Heart right ventricle (tissue), 16 donors: ENCODE results near the gene ZNF785. TPM values are rescaled to one million over a fixed set of nuclear protein-coding genes. Genes with fewer than 3 reads are reported as not detected.

Source experiments
- ATAC-seq, 8 donors: fragments of 200-7000 bp; cut with Tn5 transposase; one replicate each; pipeline ENCODE4 v1.9.1; 2020; ENCODE audit warnings: mild to moderate bottlenecking in 8 of 8, moderate library complexity in 8 of 8, moderate number of reproducible peaks in 1 of 8
- DNase-seq, 2 donors: peaks; one replicate each; pipeline ENCODE4 v3.0.0-alpha.2; 2020
- H3K27ac ChIP-seq, 10 donors: fragments of 200-600 bp; sonication (generic) in 2 of 10; one replicate each; pipeline versions ENCODE4 v1.5.0 to v1.8.0; 2020 to 2022; ENCODE audit warnings: mild to moderate bottlenecking in 3 of 10
- H3K27me3 ChIP-seq, 7 donors: fragments of 200-600 bp; one replicate each; pipeline ENCODE4 v1.8.0; 2021 to 2022; ENCODE audit warnings: mild to moderate bottlenecking in 2 of 7
- H3K36me3 ChIP-seq, 9 donors: fragments of 200-600 bp; sonication (generic) in 1 of 9; one replicate each; pipeline versions ENCODE4 v1.5.0 to v1.8.0; 2020 to 2022; ENCODE audit warnings: mild to moderate bottlenecking in 2 of 9
- H3K4me1 ChIP-seq, 9 donors: fragments of 200-600 bp; sonication (generic) in 1 of 9; one replicate each; pipeline versions ENCODE4 v1.5.0 to v1.8.0; 2020 to 2022; ENCODE audit warnings: mild to moderate bottlenecking in 4 of 9
- H3K4me3 ChIP-seq, 10 donors: fragments of 200-600 bp; sonication (generic) in 2 of 10; one replicate each; pipeline versions ENCODE4 v1.5.0 to v1.8.0; 2020 to 2022; ENCODE audit warnings: mild to moderate bottlenecking in 7 of 10, moderate library complexity in 2 of 10
- H3K9me3 ChIP-seq, 11 donors: fragments of 200-600 bp in 10 of 11; sonication (generic) in 2 of 11; one replicate each; pipeline versions ENCODE4 v1.5.0 to v1.8.0; 2013 to 2022; ENCODE audit warnings: mild to moderate bottlenecking in 2 of 11, control low read depth in 1 of 11, moderate library complexity in 1 of 11
- CTCF ChIP-seq, 9 donors: fragments of 200-600 bp; sonication (generic) in 2 of 9; IDR thresholded peaks; one replicate each; pipeline versions ENCODE4 v1.5.0 to v1.8.0; 2021 to 2022; ENCODE audit warnings: antibody characterized with exemption in 9 of 9, mild to moderate bottlenecking in 5 of 9, moderate library complexity in 1 of 9
- WGBS, 2 donors: extraction: QIAGEN DNeasy Blood & Tissue Kit; methylation state at CpG; one replicate each; pipeline ENCODE4 v1.1.7; 2013; ENCODE audit warnings: inconsistent platforms in 1 of 2; 5-methylcytosine and 5-hydroxymethylcytosine counted together
- intact Hi-C, 10 donors: fragments of 100-400 bp; cut with DNase I; formaldehyde crosslinking; loops; one replicate each; pipeline versions ENCODE4 v1.11.1 to v1.14.2; 2022
- polyA plus RNA-seq, 2 donors: library from polyadenylated mRNA; stranded (reverse); fragments of 200-250 nt; gene quantifications; one replicate each; pipeline ENCODE4 v1.2.3, GENCODE V29; 2013
- total RNA-seq, 10 donors: library from RNA; stranded (reverse); fragmentation: NEBNext Ultra II Directional in 3 of 10; extraction: Animal tissue kit (Norgen Biotek cat#: 25700) in 3 of 10; gene quantifications; one replicate each; pipeline versions ENCODE4 v1.2.1 to v1.2.4, GENCODE V29; 2021 to 2023
- donor health status: Arrhythmogenic right ventricular cardiomyopathy.
- donor health status: ischemic (EF 13 %, LVEDD 7.1; RV severe dilation, severe dysfunction).
- donor health status: healthy with polysubstance abuse.
- donor health status: DM: no; HTN: yes; CAD: no.
- donor health status: DM: no; HTN: no; CAD: no.
- donor health status: ischemic (EF 25% LVEDD 6.9; RV normal size, moderate dysfunction).
- donor health status: ischemic (EF 25% LVEDD 5.7; RV mildly dilated, moderate dysfunction).
- donor health status: healthy.
- donor health status: DM: yes; HTN: yes; CAD: no.
- donor health status: Ischemic cardiomyopathy.
- donor health status: ischemic (EF 35%, LVEDD 5.7; RV mildly dilated, moderate dysfunction).
- donor health status: nonischemic (EF 11% LVEDD 7.7; RV severe dilation, severe dysfunction).
- donor health status: DM: yes; HTN: yes; CAD: no.
- donor health status: PGD.
- donor health status: ischemic (EF 29% LVEDD 5.4; RV normal size, mild dysfunction).
- donor health status: nonischemic (EF 23%, LVEDD 6.1; RV moderate dilation, normal function).

ZNF785 gene
- total and polyA plus RNA-seq, 12 donors = 2.8 to 8.4 (median 5.4) TPM

GRCh38 chr16:30562021-30562420 is 23.5 kb downstream of the ZNF785 start:
- H3K27me3 ChIP-seq = no peaks in the 10 kb centered on the region
- no peak for ATAC-seq
- 95% methylated on average over 14 of the region's 14 CpGs for WGBS, 2 donors

GRCh38 chr16:30561089-30561816 is 24.2 kb downstream of the ZNF785 start:
- no peak for TF ChIP-seq CTCF (IDR thresholded peaks at IDR 0.05)
- WGBS, 2 donors = 11 to 20% methylated on average over 46 of the region's 46 CpGs
- DNase-seq (peak; percentile 43 to 63), ATAC-seq (peak in 2 of 8 donors; percentile 1 to 12)
- intact Hi-C loops = loop anchor here in 2 of 10 donors (2.0 to 10.0 kb wide), 2 partner anchors 24 to 126 kb away; partner anchors contain the start of genes DCTPP1 (in 1 of the 2) and ZNF785 (in 1 of the 2)
- H3K36me3 ChIP-seq = peaks cover 0 to 5% (median 0%) of the 10 kb centered on the region in 9 donors
- H3K4me3 ChIP-seq = peak overlapping the region; percentile 7 to 68 (median 56)
- peak overlapping the region; percentile 48 to 92 (median 84) for H3K27ac ChIP-seq
- H3K4me1 ChIP-seq = peaks cover 0 to 43% (median 23%) of the 10 kb centered on the region in 9 donors
- no peaks in the 10 kb centered on the region for H3K27me3 ChIP-seq
- no peaks in the 10 kb centered on the region for H3K9me3 ChIP-seq

More at GRCh38 chr16:30562021-30562420, 23.5 kb downstream of the ZNF785 start:
- H3K27ac ChIP-seq = peak overlapping the region; percentile 48 to 92 (median 84)
- no peak for TF ChIP-seq CTCF (IDR thresholded peaks at IDR 0.05)
- H3K4me3 ChIP-seq = peak overlapping the region in 9 of 10 donors; percentile 41 to 68 (median 59)
- no peaks in the 10 kb centered on the region for H3K36me3 ChIP-seq
- DNase-seq = no peak
- peaks cover 0 to 36% (median 16%) of the 10 kb centered on the region in 9 donors for H3K4me1 ChIP-seq
- intact Hi-C loops = loop anchor here in 1 of 10 donors (10.0 kb wide), 1 partner anchor 127 kb away; the partner anchor contains the start of gene DCTPP1
- H3K9me3 ChIP-seq = no peaks in the 10 kb centered on the region

GRCh38 chr16:30559690-30560089 is 25.8 kb downstream of the ZNF785 start:
- no peak for ATAC-seq
- no peaks in the 10 kb centered on the region for H3K27me3 ChIP-seq
- H3K4me1 ChIP-seq = peaks cover 0 to 49% (median 32%) of the 10 kb centered on the region in 9 donors
- H3K36me3 ChIP-seq = peaks cover 0 to 21% (median 12%) of the 10 kb centered on the region in 9 donors
- H3K4me3 ChIP-seq = no peak overlapping the region
- H3K27ac ChIP-seq = peak overlapping the region in 1 of 10 donors; percentile 56
- DNase-seq = no peak
- WGBS, 2 donors = 88 to 94% methylated on average over 6 of the region's 6 CpGs
- TF ChIP-seq CTCF (IDR thresholded peaks at IDR 0.05) = no peak
- intact Hi-C loops = loop anchor here in 4 of 10 donors (1.0 to 10.0 kb wide), 5 partner anchors 11 to 125 kb away; partner anchors contain the start of genes ZNF747 (in 2 of the 4), DCTPP1 (in 1 of the 4), ZNF768 (in 1 of the 4) and ZNF785 (in 1 of the 4)
- no peaks in the 10 kb centered on the region for H3K9me3 ChIP-seq

- no peaks in the 10 kb centered on the region for H3K27me3 ChIP-seq
- H3K9me3 ChIP-seq = no peaks in the 10 kb centered on the region
- H3K4me1 ChIP-seq = peaks cover 0 to 57% (median 40%) of the 10 kb centered on the region in 9 donors
- DNase-seq (no peak), ATAC-seq (no peak)
- 87 to 88% methylated on average over 21 of the region's 21 CpGs for WGBS, 2 donors
- TF ChIP-seq CTCF (IDR thresholded peaks at IDR 0.05) = no peak
- H3K27ac ChIP-seq = peak overlapping the region; percentile 21 to 99 (median 95)
- intact Hi-C loops = loop anchor here in 6 of 10 donors (1.0 to 2.0 kb wide), 4 partner anchors 11 to 32 kb away; partner anchors contain the start of genes ZNF747 (in 2 of the 6) and ZNF768 (in 1 of the 6)
- peak overlapping the region in 9 of 10 donors; percentile 4 to 98 (median 79) for H3K4me3 ChIP-seq
- H3K36me3 ChIP-seq = peaks cover 0 to 29% (median 15%) of the 10 kb centered on the region in 9 donors
These were observed 26.6 kb downstream of the ZNF785 start for GRCh38 chr16:30558789-30559377.
